Measurements from ENCODE around the gene CLTCL1. TPM values are rescaled to one million over a fixed set of nuclear protein-coding genes. Genes with fewer than 3 reads are reported as not detected.

Gene CLTCL1
- total and polyA plus RNA-seq, 9 of the 15 experiments (the other 6 are each of a cell fraction or from before 2014, with no cell fraction given): 1.1 to 11.7 (median 5.0) TPM

- no peak overlapping the region for H3K4me3 ChIP-seq
- ATAC-seq: no peak
- H4K20me1 ChIP-seq (replicated peaks; ENCODE audit: control insufficient read depth, insufficient read depth, low read length): peaks cover 18% of the 10 kb centered on the region
- H3K79me2 ChIP-seq (ENCODE audit: control insufficient read depth, insufficient read depth, low read length): no peaks in the 10 kb centered on the region
- H3K27me3 ChIP-seq (ENCODE audit: control insufficient read depth in 2 of 2, insufficient read depth in 2 of 2, low read length in 2 of 2): peaks cover 31 to 36% of the 10 kb centered on the region in 2 experiments; a peak in 4 of 5 replicates
- no peaks in the 10 kb centered on the region for H3K36me3 ChIP-seq (ENCODE audit: control insufficient read depth, insufficient read depth, low read length)
- ChIA-PET CTCF (ENCODE audit: low intra/inter-chr PET ratio) (no interaction called here), POLR2A (interaction anchor here (0.6 to 3.2 kb wide), 7 partner anchors 9 to 221 kb away, joined by 3 to 18 read pairs (median 6); partner anchors contain the start of gene SLC25A1)
- no peak overlapping the region for H3K9ac ChIP-seq (ENCODE audit: insufficient read depth in 1 of 2, low read depth in 2 of 2, low read length in 2 of 2)
- H3K4me1 ChIP-seq (replicated peaks in 1 of 2; ENCODE audit: control insufficient read depth in 2 of 2, insufficient read depth in 2 of 2, low read length in 2 of 2): peaks cover 5 to 12% of the 10 kb centered on the region in 2 experiments; a peak in 4 of 5 replicates
- H3K9me1 ChIP-seq (ENCODE audit: control insufficient read depth, insufficient read depth, low read length): peaks cover 5% of the 10 kb centered on the region
- H3K4me2 ChIP-seq (ENCODE audit: insufficient read depth, low read length): no peak overlapping the region
- BruUV-seq (replicated peaks): no TSS peak
- intact Hi-C loops (cut with micrococcal nuclease): no loop called here
- no peaks in the 10 kb centered on the region for H3K9me3 ChIP-seq (replicated peaks; ENCODE audit: control insufficient read depth, insufficient read depth, low read depth, low read length)
- in situ Hi-C loops (cut with MboI): no loop called here
- TF ChIP-seq ZNF830 (CRISPR knock-in tag; IDR thresholded peaks at IDR 0.05) (no peak), ZNF609 (CRISPR knock-in tag; IDR thresholded peaks at IDR 0.05; ENCODE audit: borderline replicate concordance) (0 out of 2 replicates have a peak, but pooled peaks have one; percentile 48)
- 5% methylated on average over 1 of the region's 1 CpG for WGBS (ENCODE audit: insufficient coverage, low coverage, missing lambda C conversion rate)
- H2AFZ ChIP-seq (ENCODE audit: low read depth, low read length): no peak overlapping the region
- no peak overlapping the region for H3K27ac ChIP-seq (ENCODE audit: extremely low read depth, low read depth, low read length)
- no peak for DNase-seq (ENCODE audit: extremely low read depth in 1 of 4, low spot score in 3 of 4)
- FAIRE-seq: no peak
Observed at GRCh38 chr22:19285831-19286230, 5.7 kb downstream of the CLTCL1 start.
